Smooth muscle cell of the brain vasculature (primary cell): Measurements from ENCODE around the gene CHL1.

ENCODE experiments used
- DNase-seq: peaks from one replicate; pipeline ENCODE4 v3.0.0-alpha.2; 2012; ENCODE audit warnings: low read depth, low spot score

CHL1 gene, protein sequence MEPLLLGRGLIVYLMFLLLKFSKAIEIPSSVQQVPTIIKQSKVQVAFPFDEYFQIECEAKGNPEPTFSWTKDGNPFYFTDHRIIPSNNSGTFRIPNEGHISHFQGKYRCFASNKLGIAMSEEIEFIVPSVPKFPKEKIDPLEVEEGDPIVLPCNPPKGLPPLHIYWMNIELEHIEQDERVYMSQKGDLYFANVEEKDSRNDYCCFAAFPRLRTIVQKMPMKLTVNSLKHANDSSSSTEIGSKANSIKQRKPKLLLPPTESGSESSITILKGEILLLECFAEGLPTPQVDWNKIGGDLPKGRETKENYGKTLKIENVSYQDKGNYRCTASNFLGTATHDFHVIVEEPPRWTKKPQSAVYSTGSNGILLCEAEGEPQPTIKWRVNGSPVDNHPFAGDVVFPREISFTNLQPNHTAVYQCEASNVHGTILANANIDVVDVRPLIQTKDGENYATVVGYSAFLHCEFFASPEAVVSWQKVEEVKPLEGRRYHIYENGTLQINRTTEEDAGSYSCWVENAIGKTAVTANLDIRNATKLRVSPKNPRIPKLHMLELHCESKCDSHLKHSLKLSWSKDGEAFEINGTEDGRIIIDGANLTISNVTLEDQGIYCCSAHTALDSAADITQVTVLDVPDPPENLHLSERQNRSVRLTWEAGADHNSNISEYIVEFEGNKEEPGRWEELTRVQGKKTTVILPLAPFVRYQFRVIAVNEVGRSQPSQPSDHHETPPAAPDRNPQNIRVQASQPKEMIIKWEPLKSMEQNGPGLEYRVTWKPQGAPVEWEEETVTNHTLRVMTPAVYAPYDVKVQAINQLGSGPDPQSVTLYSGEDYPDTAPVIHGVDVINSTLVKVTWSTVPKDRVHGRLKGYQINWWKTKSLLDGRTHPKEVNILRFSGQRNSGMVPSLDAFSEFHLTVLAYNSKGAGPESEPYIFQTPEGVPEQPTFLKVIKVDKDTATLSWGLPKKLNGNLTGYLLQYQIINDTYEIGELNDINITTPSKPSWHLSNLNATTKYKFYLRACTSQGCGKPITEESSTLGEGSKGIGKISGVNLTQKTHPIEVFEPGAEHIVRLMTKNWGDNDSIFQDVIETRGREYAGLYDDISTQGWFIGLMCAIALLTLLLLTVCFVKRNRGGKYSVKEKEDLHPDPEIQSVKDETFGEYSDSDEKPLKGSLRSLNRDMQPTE (N-terminal part only)

DNA sequence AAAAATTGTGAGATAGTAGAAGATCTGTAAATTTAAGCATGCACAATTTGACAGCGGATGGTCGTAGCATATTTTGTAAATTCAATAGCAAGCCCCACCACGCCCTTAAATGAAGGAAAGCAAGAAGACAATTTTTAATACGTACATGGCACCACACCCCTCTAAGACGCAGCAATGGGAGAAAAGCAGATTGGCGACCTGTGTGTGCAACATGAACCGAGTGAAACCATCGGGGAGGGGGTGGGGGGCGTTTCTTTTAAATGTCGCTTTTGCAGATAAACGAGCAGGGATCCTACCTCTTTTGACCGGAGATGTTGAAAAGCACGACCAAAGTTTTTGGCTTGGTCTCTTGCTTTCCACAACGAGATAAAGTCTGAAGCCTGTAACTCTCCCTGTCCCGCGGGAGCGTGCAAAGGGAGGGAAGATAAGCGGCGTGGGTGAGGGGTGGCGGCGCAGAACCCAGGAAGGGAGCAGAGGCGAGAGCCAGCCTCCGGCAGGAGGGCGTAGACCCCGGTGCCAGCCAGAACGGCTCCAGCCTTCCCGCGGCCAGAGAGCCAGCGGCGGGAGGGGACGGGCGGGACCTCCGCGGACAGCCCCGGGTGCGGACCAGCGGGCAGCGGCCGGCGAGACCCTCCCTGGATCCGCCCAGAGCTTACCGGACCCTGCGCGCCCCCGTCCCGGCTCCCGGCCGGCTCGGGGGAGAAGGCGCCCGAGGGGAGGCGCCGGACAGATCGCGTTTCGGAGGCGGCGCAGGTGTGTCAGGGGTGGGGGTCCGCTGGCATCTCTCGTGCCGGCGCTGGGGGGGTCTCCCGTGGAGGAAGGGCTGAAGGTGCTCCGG, at the start of gene CHL1:
Gene CHL1 (plus strand): TSS at position 453 of the 838 bp plus-strand sequence. CDS start 123,014 bp downstream, outside the sequence.
- no peak for DNase-seq

DNA sequence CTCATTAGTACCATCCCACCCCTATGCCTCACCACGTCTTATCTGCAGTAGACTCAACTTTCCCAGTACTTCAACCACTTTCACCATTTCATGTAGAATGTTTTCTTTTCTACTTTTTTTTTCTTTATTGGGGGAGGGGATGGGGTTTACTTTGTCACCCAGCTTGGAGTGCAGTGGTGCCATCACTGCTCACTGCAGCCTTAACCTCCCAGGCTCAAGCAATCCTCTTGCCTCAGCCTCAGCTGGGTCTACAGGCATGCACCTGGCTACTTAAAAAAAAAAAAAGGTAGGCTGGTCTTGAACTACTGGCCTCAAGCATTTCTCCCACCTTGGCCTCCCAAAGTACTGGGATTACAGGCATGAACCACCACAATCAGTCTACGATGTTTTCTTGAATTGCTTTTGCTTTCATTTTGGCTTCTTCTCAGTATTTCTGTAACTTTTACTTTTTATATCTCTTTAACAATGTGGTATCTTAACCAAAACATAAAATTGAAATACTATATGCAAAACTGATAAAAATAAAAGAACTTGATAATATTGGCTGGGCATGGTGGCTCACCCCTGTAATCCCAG, 44.9 kb upstream of the CHL1 start:
- no peak for DNase-seq

DNA sequence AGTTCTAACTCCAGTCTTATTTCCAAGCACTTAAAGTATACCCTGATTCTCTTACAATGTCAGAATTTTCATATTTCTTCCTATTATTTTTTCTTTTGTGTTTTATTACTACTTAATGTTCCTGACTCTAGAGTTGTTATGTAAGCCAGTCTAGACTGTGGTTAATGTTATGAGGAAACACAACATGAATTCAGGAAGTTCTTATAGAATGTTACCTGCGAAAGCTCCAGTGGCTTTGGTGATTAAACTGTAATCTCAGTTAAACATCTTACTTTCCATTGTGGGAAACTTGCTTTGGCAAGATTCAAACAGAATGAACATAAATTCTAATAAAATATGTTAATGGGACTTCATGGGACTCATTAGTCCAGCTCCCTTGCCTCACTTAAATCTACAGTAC, 36.6 kb upstream of the CHL1 start:
- no peak for DNase-seq

DNA sequence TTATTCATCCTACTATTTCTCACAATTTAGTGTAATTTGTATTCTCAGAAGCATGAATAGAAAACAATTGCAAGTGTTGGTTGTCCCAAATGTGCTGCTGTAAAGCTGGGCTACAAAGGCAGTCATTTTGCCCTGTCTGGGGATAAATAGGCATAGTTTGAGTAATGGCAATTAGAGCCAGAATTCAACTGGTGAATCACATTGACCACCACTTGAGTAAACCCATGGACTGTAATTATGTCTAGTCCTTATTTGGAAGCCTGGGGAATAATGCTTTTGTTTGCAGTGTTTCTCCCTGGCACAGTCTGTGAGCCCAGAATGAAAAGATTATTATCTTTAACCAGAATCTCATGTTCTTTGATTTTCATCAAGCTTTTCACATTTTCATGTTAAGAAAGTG, 30.5 kb upstream of the CHL1 start:
- DNase-seq, result no peak

- DNase-seq, result no peak
These were observed 29.8 kb upstream of the CHL1 start for GRCh38 chr3:166799-167198.

GRCh38 chr3:173886-174285, 22.7 kb upstream of the CHL1 start:
- DNase-seq, result no peak

DNA sequence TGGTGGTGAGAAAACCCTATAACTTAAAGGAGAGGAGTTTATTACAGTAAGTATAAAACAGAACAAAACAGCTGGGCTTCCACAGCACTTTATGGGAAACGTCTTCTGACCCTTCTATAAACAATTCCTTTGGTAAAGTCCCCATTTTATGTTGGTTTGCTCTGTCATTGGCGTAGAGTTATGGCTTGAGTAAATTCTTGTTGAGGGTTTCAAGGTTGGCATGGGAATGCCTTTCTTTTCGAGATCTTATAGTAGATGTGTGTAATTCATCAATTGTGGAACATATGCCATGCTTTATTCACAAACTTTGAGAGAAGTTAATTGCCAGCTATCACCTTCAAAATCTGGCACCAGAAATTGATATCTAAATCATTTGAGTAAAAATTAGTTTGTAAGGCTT, 11.6 kb upstream of the CHL1 start:
- DNase-seq, result no peak

- DNase-seq, result no peak
These were observed 4.2 kb upstream of the CHL1 start for GRCh38 chr3:192215-192929.

DNA sequence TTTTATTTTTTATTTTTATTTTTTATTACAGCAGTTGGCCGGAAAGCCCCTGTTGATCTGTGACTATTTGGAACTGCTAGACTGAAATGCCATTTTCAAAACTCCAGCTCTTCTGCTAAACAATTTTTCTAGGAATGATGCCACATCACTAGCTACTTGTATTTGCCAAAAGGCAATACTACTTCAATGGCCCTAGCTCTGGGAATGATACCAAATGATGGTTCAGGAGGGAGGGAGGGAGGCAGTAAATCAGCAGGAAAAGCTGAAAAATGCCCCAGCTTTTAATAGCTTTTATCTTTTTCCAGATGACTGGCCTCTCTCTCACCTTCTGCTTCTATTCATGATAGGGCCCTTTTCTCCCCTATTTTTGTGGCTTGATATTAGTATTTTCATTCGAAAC, 2.6 kb upstream of the CHL1 start:
- no peak for DNase-seq

- DNase-seq, result no peak
These were observed 2.1 kb upstream of the CHL1 start for GRCh38 chr3:194421-194820.

DNA sequence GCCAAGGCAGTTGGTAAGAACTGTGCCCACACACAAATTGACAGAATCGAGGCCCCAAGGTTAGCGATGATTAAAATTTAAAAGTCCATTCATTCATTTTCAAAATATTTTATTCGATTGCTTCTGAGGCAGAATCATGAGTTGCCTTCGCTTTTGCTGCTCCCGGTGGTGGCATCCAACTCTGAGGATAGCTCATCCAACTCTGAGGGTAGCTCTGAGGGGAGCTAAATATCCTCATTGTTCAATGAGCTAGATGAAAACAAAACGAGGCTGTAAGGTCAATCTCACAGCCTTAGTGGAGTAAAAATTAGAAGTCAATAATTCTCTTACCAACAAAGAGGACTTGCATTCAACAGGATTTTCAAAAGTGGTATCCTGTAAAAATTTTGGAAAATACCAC, 897 bp upstream of the CHL1 start:
- DNase-seq, result no peak

DNA sequence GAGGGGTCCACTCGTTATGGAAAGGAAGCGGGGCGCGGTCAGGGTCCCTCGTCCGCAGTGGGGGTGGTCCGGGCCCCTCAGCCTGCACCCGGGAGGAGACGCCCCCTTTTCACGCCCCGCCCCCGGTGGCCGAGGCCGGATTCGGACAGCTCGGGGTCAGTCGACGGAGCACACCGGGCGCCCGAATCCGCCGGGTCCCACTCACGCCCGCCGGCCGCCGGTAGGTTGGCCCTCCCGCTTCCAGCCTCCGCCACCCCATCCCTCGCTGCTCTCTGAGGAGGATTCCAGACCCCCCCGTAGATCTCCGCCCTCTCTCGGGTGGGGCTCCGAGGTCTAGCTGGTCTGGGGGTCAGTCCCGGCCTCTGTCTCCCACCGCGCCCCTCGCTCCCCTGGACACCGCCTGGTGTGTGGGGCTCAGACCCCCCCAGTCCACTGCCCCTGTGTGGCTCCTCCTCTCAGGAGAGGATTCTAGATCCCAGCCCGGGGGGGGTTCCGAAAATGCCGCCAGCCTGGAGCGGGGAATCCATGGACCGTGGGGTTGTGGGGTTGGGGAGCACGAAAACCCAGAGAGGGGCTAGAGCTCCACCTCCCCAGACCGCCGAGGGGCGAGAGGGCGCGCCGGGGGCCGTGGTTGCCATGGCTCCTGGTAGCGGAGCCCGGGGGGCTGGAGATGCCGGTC, 725 bp downstream of the CHL1 start:
- DNase-seq, result no peak

- no peak for DNase-seq
These were observed 1.4 kb downstream of the CHL1 start for GRCh38 chr3:197828-198491.

DNA sequence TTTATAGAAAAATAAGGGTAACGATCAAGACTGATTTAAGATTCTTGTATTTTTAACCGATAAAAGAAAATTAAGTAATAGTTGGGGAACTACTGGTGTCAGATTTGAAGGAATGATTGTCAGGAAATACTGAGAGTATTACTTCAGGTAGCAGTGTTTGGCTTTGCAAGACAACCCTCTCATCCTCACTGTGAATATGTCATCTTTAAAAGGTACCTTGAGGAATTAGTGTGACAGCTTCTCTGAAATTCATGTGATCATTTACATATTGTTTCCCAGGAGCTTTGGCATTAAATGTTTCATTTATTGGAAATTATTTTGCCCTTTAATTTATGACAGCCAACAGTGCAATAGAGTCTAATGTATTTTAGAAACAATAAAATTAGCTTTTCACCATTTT, 3.3 kb downstream of the CHL1 start:
- DNase-seq, result no peak

DNA sequence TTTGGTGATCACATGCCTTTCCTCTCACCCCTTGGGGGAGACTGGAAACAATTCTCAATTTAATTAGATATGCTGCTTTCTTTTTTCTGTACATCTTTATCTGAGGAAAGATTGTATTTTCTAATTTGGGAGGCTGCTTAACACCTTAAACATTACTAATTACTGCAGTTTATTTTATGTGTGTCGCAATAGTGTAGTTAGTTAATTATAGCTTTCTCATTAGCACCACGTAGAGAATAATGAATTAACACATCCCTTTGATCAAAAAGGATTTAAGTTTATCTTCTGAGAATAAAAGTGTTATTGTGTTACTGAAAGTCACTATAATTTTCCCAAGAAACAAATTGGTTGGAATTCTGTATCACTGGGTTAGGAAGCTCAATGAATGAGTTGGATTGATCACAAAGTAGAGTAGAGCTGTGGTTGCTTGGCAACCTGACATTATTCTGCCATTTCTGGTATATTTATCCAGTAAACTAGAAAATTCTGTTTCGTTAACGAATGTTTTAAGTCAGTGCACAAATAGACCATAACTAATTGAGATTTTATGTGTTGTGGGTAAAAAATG, 4.3 kb downstream of the CHL1 start:
- DNase-seq, result no peak

DNA sequence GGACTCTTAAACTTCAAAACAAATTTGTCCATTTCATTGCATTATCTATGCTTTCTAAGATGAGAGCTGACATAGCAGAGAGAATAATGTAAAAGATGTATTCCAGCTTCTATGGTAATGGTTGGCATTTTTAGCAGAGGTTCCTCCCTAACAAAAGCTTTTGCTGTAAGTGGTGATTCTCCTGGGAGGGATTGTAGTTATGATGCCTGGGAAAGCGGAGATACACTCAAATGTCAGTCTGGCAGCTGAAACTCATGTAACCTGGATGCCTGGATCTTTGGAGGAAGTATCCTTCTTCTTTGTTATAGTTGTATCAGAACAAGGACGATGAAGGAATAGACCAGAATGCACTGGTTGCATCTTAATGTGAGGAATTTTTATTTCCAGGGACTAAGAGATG, 7.5 kb downstream of the CHL1 start:
- no peak for DNase-seq

DNA sequence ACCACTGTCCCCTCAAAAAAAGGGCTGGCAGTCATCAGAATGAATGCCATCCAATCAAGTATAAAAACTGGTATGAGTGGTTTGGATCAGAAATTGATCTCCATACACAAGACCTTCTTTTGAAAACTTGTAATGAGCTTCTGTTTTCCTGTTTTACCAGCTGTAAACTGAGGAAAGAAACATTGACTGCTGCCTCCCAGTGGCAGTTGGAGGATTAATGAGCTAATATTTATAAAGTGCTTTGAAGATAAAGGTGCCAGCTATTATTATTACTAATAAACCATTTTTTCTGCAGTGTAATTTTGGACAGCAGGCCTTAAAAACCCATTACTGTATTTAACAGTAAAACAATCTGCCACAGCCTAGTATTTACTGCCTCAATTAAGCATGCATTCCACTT, 11.4 kb downstream of the CHL1 start:
- no peak for DNase-seq

GRCh38 chr3:210669-211068, 14.1 kb downstream of the CHL1 start:
- no peak for DNase-seq

- DNase-seq, result no peak
These were observed 15.9 kb downstream of the CHL1 start for GRCh38 chr3:212432-212831.
